MM.1S (cell line): ENCODE measurements around the gene FAM131C.

ENCODE experiments used
- DNase-seq: peaks from one replicate; pipeline ENCODE4 v3.0.0-alpha.2; 2015
- H2AFZ ChIP-seq: fragments of 300-600 bp; sonication (generic); 2 replicates; pipeline ENCODE4 v1.6.0; 2016; ENCODE audit warnings: antibody characterized with exemption, low read length
- H3F3A ChIP-seq: fragments of 300-600 bp; sonication (generic); 2 replicates; pipeline ENCODE4 v1.6.1; 2016; ENCODE audit warnings: mild to moderate bottlenecking, antibody characterized with exemption, low read length, moderate library complexity, mixed read lengths; ENCODE audit not compliant: insufficient read depth
- H3K27ac ChIP-seq: fragments of 300-600 bp; sonication (generic); 2 replicates; pipeline ENCODE4 v1.5.1; 2016; ENCODE audit warnings: mild to moderate bottlenecking, low read length
- H3K27me3 ChIP-seq: fragments of 300-600 bp; sonication (generic); replicated peaks from 2 replicates; pipeline ENCODE4 v1.6.0; 2016; ENCODE audit warnings: low read length; ENCODE audit not compliant: insufficient read depth
- H3K36me3 ChIP-seq: fragments of 300-600 bp; sonication (generic); replicated peaks from 2 replicates; pipeline ENCODE4 v1.6.1; 2016; ENCODE audit warnings: mild to moderate bottlenecking, low read length, mixed read lengths; ENCODE audit not compliant: insufficient read depth
- H3K4me1 ChIP-seq: fragments of 300-600 bp; sonication (generic); 2 replicates; pipeline ENCODE4 v1.6.1; 2016; ENCODE audit warnings: low read length, mixed read lengths
- H3K4me2 ChIP-seq: fragments of 300-600 bp; sonication (generic); 2 replicates; pipeline ENCODE4 v1.6.0; 2016; ENCODE audit warnings: low read depth, low read length
- H3K4me3 ChIP-seq: fragments of 300-600 bp; sonication (generic); 2 replicates; pipeline ENCODE4 v1.5.1; 2016; ENCODE audit warnings: low read length, mixed read lengths
- H3K79me2 ChIP-seq: fragments of 300-600 bp; sonication (generic); 2 replicates; pipeline ENCODE4 v1.6.1; 2016; ENCODE audit warnings: mixed run types, low read length, mixed read lengths
- H3K9ac ChIP-seq: fragments of 300-600 bp; sonication (generic); 2 replicates; pipeline ENCODE4 v1.6.1; 2016; ENCODE audit warnings: low read length, mixed read lengths
- H3K9me2 ChIP-seq: fragments of 300-600 bp; sonication (generic); replicated peaks from 2 replicates; pipeline ENCODE4 v1.6.1; 2016; ENCODE audit warnings: mild to moderate bottlenecking, low read length, mixed read lengths; ENCODE audit not compliant: insufficient read depth
- H3K9me3 ChIP-seq: fragments of 300-600 bp; sonication (generic); replicated peaks from 2 replicates; pipeline ENCODE4 v1.6.1; 2016; ENCODE audit warnings: mild to moderate bottlenecking, low read length, mixed read lengths; ENCODE audit not compliant: insufficient read depth
- H4K20me1 ChIP-seq: fragments of 300-600 bp; sonication (generic); 2 replicates; pipeline ENCODE4 v1.6.1; 2016; ENCODE audit warnings: mild to moderate bottlenecking, low read length, moderate library complexity, mixed read lengths; ENCODE audit not compliant: insufficient read depth
- EZH2 ChIP-seq: fragments of 300-600 bp; sonication (generic); optimal IDR thresholded peaks from 2 replicates; pipeline ENCODE3; 2017; ENCODE audit warnings: low read depth, mild to moderate bottlenecking, antibody characterized with exemption, low read length, mixed read lengths
- EZH2phosphoT487 ChIP-seq: fragments of 300-600 bp; sonication (generic); IDR thresholded peaks from 2 replicates; pipeline ENCODE4 v1.6.1; 2018; ENCODE audit warnings: antibody characterized with exemption, low read length
- TF ChIP-seq, protein P1 (sequence below): fragments of 300-600 bp; sonication (generic); IDR thresholded peaks from 2 replicates; pipeline ENCODE4 v1.5.1; 2016; ENCODE audit warnings: antibody characterized with exemption, low read length, mixed read lengths

Gene FAM131C

DNA sequence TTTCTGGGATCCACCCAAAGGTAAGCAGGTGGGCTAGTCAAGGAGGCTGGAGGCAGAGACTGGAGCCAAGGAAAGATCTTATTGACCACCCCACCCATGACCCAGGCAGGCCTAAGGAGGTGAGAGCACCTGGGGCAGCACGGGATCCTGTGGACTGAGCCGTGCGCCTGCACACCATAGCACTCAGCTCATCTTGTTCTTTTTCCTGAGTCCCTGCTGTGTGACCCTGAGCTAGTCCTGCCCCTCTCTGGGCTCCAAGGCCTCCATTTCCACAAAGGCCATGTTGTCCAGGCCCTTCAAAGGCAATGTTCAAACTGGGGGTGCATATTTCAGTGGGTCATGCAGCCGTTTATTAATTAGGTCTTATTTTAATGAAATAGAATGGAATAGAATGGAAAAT lies 7.2 kb downstream of the FAM131C start:
- H3K4me2 ChIP-seq: no peak overlapping the region
- H3K27me3 ChIP-seq: peaks cover 52% of the 10 kb centered on the region
- TF ChIP-seq, protein P1, sequence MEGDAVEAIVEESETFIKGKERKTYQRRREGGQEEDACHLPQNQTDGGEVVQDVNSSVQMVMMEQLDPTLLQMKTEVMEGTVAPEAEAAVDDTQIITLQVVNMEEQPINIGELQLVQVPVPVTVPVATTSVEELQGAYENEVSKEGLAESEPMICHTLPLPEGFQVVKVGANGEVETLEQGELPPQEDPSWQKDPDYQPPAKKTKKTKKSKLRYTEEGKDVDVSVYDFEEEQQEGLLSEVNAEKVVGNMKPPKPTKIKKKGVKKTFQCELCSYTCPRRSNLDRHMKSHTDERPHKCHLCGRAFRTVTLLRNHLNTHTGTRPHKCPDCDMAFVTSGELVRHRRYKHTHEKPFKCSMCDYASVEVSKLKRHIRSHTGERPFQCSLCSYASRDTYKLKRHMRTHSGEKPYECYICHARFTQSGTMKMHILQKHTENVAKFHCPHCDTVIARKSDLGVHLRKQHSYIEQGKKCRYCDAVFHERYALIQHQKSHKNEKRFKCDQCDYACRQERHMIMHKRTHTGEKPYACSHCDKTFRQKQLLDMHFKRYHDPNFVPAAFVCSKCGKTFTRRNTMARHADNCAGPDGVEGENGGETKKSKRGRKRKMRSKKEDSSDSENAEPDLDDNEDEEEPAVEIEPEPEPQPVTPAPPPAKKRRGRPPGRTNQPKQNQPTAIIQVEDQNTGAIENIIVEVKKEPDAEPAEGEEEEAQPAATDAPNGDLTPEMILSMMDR: no peak
- TF ChIP-seq EZH2 (no peak), EZH2phosphoT487 (no peak)
- no peak for DNase-seq
- no peaks in the 10 kb centered on the region for H3K4me1 ChIP-seq
- no peaks in the 10 kb centered on the region for H3F3A ChIP-seq
- no peak overlapping the region for H2AFZ ChIP-seq
- H3K9ac ChIP-seq: no peak overlapping the region
- no peaks in the 10 kb centered on the region for H3K9me3 ChIP-seq
- H3K79me2 ChIP-seq: no peaks in the 10 kb centered on the region
- no peaks in the 10 kb centered on the region for H3K36me3 ChIP-seq
- no peaks in the 10 kb centered on the region for H4K20me1 ChIP-seq
- no peak overlapping the region for H3K27ac ChIP-seq
- no peaks in the 10 kb centered on the region for H3K9me2 ChIP-seq
- H3K4me3 ChIP-seq: no peak overlapping the region

DNA sequence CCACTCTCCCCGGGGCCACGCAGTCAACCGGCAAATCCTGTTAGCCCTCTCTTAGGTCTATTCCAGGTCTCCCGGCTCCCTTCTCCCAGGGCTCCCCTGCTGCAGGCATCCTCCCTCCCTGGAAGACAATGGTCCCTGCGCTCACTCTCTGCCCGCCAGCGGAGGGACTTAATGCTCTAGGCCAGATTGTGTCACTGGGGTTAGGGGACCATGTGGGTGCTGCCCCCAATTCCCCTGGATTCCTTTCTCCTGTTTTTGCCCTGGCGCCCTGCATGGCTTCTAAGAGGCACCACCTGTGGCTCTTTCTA lies 8.2 kb downstream of the FAM131C start:
- no peaks in the 10 kb centered on the region for H4K20me1 ChIP-seq
- TF ChIP-seq, protein P1: no peak
- TF ChIP-seq EZH2phosphoT487 (no peak), EZH2 (no peak)
- DNase-seq: no peak
- no peak overlapping the region for H3K9ac ChIP-seq
- H3K4me1 ChIP-seq: no peaks in the 10 kb centered on the region
- no peaks in the 10 kb centered on the region for H3K36me3 ChIP-seq
- H3K79me2 ChIP-seq: no peaks in the 10 kb centered on the region
- no peaks in the 10 kb centered on the region for H3K9me3 ChIP-seq
- H3K9me2 ChIP-seq: no peaks in the 10 kb centered on the region
- peaks cover 62% of the 10 kb centered on the region for H3K27me3 ChIP-seq
- no peak overlapping the region for H3K27ac ChIP-seq
- H2AFZ ChIP-seq: no peak overlapping the region
- H3F3A ChIP-seq: no peaks in the 10 kb centered on the region
- H3K4me3 ChIP-seq: no peak overlapping the region
- no peak overlapping the region for H3K4me2 ChIP-seq

DNA sequence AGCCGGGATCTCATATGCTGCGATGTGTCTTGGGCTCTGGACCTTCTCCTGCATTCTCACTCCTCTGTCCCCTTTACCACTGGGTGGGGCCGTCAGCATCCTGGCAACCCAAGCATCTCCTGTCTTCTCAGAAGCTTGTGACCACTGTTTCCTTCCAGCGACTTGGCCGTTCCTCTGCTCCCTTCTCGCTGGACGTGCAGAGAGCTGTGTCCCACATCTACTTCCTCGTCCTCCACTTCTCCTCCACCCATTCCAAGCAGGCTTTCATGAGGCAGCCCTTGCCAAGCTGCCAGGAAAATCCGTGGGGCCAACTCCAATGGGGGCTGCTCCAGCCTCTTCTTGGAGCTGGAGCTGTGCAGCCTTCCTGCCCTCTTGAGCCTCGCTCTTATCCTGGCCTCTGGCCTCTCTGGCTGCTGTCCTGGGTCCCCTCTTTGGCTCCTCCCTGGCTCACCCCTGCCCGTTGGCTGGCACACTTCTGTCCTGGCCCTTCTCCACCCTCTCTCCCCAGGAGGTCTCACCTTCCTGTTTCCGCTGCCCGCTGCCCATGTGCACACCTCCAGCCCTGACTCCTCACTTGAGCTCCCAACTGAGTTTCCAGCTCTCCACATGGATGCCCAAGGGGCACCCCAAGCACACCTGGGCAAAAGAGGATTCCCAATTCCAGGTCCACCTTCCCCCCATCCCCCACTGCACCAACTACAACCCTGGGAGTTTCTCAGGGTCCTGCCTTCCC lies 8.7 kb downstream of the FAM131C start:
- H4K20me1 ChIP-seq: no peaks in the 10 kb centered on the region
- TF ChIP-seq EZH2phosphoT487 (no peak), EZH2 (no peak)
- TF ChIP-seq, protein P1: no peak
- no peaks in the 10 kb centered on the region for H3F3A ChIP-seq
- H3K4me2 ChIP-seq: no peak overlapping the region
- peaks cover 64% of the 10 kb centered on the region for H3K27me3 ChIP-seq
- DNase-seq: no peak
- H3K9me3 ChIP-seq: no peaks in the 10 kb centered on the region
- H3K9me2 ChIP-seq: no peaks in the 10 kb centered on the region
- no peak overlapping the region for H3K9ac ChIP-seq
- no peaks in the 10 kb centered on the region for H3K79me2 ChIP-seq
- H3K4me3 ChIP-seq: no peak overlapping the region
- no peak overlapping the region for H2AFZ ChIP-seq
- no peaks in the 10 kb centered on the region for H3K4me1 ChIP-seq
- H3K27ac ChIP-seq: no peak overlapping the region
- H3K36me3 ChIP-seq: no peaks in the 10 kb centered on the region
